Skin of body (tissue), 2 donors: ENCODE data around the gene ST7. TPM values are rescaled to one million over a fixed set of nuclear protein-coding genes. Genes with fewer than 3 reads are reported as not detected.
A peak's percentile ranks its signal among the peaks of the same experiment; 100 is the strongest.

Experiments used
- DNase-seq: peaks from one replicate; lab custom pipeline; 2025; lab: John Stamatoyannopoulos, UW
- total RNA-seq: library from RNA; depleted of rRNA; stranded (reverse); fragments of >200 nt; gene quantifications from one replicate; pipeline ENCODE4 v1.2.3, GENCODE V29; 2014

ST7 gene
- total RNA-seq, 1 donor from 2014 or later: 19.6 TPM

DNA sequence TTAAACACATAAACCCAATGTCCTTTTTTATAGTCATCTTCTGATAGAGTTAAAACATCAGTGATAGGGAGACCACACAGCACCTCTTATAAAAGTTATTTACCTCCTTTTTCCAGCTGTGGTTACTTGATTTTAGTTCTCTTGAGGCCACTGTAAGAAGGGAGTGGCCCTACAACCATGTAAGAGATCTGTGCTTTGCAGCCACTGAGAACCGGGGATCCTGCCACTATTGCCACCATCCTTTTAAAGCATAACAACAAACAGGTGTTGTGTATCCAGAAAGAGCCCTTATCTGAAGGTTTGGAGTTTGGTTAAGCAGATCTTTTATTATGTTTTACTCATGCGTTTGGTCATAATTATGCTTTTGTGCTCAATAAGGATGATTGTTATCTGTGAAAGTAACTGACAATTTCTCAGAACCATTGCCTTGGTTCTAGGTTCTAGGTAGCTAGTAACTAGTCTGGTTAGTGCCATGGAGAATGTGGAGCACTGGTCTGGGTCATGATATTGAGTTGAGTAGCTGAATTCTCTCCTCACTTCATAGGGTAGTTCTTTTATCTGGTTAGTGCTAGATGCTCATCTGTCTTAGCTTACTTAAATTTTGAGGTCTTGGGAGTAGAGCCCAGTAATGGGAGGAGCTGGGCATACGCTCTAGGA is 56.5 kb downstream of the ST7 start:
- no peak for DNase-seq

DNA sequence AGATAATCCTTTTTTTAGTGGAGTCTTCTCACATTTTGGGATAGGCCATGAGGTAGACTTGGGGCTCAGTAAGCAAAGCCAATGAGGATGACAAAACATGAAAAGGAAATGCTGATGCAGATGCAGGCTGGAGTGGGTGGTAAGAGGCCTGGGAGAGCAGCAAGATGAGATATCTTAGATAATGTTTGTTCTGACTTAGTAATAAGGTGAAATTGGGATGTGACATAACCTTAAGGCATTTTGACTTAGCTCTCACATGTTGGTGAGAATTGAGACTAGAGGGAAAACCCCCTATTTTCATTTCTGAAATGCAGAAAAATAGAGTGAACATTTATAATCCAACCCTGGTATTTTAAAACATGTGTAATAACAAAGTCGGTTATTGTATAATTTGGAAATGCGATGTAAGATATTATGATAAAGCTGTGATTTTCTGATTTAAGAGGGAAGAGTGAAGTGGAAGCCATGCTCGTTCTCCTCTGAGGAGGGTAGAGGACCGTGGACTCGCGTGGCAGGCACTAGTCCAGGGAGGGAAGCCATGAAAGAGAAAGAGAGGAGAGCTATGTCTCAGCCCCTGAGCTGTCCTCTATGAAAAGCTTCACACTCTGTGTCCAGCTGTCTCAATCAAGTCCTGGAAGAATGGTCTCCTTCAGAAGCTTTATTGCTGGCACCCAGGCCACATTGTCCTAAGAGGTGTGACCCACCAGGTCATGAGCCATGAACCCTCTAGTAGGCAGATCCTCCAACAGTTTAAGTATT is 57.3 kb downstream of the ST7 start:
- DNase-seq: no peak

DNA sequence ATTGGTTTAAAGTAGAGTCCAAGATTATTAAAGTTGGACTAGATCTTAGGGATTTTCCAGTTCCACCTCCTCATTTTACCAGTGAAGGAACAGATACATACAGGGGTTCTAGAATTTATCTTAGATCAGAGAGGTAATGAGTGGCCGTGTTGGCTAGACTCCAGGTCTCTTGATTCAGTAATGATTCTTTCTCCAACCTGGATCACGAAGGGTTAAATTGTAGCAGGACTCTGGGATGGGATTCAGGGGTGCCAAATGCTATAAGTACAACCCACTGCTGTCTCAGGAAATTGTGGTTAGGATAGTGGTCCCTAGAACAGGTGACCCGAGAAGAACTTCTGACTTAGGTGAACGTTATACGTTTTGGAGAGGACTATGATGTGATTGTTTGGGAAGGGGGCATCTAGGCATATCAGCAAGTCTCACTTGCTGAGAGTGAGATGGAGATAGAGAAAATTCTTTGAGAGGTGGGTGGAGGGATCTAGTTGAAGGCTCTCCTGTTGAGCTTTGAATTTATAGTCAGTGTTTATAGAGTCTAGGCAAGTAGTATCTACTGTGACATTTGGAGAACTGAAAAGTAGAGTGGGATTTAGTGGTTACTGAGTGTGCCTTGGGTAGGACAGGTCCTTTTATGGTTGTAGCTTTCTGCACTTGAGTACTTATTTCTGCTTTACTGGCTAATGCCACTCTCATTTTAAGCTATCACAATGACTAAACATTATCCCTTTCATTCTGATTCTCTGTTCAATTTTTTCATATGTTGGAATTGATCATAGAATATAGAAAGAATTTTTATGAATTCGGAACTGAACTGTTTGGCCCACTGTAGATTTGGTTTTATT is 58.3 kb downstream of the ST7 start:
- no peak for DNase-seq

DNA sequence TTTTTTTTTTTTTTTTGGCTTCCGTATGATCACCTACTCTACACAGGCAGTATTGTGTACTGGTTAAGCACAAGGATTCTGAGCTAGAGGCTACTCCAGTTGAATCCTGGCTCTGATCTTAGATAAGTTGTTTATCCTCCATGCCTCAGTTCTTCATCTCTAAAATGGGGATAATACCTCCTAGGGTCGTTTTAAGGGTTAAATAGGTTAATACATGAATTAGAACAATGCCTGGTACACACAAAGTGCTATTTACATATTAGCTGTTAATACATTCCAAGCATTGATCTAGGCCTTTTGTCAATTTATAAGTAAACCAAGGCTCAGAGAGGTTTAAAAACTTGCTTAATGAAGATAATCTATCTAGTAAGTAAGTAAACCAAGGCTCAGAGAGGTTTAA is 59.0 kb downstream of the ST7 start:
- DNase-seq: no peak

DNA sequence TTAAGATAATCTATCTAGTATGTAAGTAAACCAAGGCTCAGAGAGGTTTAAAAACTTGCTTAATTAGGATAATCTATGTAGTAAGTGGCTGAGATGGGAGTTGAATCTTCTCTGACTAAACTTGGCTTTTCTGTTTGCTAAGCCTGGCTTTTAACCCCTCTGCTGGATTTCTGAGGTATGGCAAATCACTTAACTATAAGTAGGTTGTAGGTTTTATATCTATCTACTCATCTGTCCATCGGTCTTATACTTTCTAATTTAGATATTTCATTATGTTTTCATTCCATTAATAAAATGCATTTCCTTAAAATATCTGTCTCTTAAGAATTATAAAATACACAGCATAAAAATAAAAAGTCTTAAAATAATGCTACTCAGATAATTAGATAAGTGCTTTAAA is 59.4 kb downstream of the ST7 start:
- DNase-seq: peak; percentile 22

DNA sequence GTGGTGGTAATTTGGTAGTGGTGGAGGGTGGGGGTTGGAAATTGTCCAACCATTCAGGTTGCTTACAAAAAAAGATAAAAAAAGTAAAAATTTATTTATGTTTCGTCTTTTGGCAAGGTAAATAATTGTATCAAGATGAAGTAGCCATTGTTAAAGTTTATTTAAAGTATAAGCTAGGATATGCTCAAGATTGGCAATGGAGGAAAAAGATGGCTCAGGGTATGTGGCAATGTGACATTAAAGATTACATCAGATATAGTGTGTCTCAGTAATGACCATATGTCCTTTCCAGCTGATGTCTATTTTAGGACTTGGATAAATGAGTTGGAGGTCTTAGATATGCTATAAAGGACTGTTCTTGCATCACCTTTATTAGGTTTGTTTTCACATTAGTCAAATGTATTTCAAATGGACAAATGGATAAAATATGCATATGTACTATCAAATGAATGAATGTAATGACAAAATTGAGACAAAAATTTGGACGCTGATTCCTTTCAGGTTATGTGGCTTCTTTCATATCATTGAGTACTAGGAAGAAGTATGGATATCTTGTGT is 60.9 kb downstream of the ST7 start:
- DNase-seq: no peak

DNA sequence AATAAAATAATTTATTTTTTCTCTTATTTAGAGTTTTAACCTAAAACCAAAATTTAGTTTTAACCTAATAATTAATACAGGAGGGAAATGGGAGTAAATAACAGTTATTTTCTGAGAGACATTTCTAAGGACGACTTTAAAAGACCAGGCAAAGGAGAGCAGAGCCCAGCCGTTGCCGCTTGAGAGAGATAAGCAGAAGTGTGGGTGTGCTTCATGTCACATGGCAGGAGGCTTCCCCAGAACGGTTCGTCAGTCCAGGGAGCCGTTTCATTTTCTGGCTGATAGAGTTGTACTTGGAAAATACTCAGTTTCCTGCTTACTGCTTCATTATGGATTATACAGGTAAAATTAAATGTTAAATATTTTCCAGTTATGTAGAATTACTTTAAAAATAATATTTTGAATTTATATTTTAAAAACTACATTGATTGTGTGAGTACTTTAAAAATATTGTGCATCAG is 61.4 kb downstream of the ST7 start:
- no peak for DNase-seq

DNA sequence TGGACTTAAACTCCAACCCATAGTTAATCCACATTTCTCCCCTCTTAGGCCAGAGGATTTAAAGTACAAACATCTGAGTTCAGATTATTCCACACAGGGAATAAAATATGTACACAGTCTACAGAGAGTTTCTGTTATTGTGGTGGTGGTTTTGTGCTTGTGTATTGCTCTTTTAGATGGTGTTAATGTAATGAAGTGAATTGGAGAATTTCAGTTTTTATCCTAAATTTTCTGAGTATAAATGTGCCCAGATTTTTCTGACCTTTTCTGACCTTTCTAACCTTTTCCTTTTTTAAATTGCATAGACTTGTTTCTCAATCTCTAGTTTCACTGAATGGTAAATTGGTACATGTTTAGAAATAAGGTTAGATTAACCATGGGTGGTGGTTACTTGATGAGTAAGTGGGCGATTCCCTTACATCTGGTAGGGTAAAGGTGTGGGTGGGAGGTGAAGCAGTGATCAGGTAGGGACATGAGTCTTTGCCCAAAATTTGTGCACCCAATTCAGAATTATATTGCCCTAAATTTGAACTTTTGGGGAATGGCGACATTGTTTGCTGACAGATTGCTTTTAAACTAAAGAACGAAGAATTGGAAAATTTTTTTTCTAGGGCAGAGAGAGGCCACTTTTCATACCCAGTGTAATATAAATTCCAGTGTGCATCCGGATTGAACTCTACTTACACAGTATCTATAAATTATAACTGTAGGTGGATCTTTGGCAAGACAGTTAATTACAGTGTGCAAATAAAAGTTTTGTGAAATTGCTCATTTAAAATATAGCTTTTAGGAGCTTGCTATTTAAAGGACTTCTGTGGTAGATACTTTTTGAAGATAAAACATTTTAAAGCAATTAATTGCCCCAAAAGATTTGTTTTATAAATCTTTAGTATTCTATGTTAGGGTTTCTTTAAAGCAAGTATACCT is 62.2 kb downstream of the ST7 start:
- DNase-seq: no peak

DNA sequence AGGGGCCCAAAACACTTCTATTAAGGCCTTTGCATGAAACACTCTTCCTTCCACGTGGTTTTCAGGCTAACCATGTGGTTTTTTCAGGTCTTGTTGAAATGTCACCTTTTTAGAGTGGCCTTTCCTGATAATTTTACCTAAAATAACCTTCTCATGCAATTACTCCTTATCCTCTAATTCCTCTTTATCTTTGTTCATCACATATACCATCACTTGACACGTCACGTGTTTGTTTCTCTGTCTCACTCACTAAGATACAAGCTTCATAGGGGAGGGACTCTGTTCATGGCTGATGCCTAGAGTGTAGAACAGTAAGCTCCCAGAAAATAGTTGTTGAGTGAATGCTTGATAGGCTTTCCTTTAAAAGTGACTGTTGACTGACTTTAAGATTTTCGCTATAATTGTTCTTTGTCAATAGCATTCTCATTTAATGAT is 63.7 kb downstream of the ST7 start:
- no peak for DNase-seq

DNA sequence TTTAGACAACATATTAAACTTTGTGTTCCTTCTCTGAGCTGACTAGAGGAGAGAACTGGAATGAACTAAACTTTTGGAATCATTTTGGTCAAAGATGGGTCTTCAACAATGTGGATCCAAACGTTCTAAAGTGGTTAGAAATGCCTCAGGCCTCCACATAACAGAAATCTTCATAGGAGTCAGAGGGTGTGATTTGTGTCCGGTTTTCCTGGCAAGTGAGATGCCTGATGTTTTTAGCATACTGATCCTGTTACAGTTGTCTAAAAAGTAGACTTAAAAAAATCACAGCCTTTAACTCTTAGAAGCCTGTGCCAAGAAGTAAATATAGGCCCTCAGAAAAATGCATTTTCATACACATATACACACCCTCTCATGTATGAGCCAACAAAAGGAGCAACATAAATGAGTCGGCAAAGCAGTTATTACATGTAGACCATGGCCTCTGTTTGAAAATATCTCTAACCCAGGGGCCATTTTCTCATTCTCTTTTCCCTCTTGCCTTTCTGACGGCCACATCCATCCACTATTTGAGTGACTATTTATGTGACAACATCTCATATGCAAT is 64.5 kb downstream of the ST7 start:
- DNase-seq: no peak

DNA sequence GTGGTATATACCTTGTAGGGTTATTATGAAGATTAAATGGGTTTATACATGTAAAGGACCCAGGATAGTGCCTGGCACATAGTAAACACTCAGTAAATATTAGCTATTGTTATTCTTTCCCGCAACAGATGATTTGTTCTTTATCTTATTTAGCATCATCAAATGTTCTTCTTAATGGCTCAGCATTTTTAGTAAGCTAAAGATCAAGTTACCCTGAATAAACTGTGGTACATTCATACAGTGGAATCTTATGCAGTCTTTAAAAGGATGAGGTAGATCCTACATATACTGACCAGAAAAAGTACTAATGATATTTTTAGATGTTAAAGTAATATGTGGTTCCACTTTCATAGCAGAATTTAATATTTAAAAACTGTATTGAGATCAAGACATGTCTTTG is 65.4 kb downstream of the ST7 start:
- no peak for DNase-seq

DNA sequence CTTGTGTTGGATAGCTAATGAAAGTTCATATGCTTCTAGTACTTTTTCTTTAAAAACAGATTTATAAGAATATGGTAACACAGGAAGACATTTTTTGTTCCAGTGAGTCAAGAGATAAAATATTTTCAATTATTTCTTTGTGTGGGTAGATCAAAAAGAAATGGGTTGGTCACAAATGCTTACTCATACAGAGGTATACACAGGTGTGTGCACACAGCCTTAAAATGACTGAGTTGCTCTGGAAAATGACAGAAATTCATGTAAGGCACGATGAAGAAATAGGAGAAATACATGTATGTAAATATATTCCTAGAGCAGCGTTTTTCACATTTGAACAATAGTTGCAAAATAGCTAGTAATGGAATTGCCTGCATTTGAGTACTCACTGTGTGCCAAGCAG is 66.0 kb downstream of the ST7 start:
- no peak for DNase-seq

DNA sequence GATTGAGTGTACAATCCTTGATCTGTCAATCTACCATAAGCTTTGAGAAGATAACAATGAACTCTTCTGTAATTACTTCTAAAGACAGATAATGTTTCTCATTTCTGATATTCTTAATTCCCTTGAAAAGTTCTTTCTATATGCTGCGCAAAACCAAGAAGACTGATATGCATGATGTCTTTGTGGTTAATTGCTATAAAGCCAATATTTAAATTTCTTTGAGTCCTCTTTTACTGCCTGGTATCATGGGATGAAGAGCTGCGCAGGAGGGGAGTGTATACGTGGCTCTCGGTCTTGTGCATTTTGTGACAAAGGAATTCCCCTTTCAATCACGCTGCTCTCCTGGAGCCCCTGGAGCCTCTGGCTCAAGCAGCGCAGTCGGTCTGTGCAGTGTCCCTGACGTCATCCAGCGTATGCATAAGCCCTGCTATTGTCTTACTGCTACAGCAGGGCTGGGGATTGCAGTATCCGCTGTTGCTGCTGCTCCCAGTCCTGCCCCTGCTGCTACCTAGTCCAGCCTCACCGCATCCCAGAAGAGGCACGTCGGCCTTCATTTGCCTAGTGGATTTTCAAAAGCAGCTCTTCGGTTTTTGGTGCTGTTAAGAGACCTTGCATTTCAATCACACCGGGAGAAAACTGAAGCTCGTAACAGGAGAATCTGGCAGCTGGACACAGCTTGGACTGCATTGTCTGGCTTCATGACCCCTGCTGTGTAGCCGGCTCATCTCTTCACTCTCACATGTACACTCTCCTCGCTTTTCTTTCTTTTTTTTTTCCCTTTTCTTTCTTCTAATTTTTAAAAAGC is 66.7 kb downstream of the ST7 start:
- DNase-seq: peak; percentile 93

DNA sequence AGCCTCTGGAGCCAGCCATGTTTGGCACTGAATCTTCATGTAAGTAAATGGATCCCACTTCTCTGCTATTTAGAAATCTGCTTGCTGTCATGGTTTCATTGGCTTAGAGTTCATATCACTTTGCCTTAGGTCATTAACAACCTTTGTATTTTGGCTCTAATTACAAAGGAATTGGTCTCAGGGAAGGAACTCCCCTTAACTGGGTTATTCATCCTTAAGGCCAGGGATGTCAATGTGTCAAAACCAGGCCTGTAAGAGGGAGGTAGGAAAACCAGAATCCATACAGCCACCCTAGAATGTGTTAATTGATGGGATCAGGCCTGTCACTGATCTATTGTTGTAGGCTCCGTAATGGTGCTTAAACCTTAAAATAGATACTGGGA is 67.3 kb downstream of the ST7 start:
- DNase-seq: no peak

DNA sequence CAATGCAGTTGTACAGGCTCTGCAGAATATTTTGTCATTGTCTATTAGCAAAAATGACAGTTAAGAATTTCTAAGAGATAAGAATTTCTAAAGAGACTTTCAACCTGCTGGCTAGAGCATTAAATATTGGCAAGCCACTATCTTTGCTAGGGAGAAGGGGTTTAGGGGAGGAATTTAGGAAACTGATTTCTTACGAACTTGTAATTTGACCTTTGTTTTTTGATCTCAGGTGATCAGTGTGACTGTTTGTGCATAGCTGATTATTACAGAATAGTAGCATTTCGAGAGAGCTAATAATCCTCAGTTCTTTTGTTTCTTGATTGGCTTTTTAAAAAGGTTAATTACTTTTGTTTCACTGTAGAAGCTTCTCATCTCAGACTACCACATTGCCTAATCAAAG is 68.1 kb downstream of the ST7 start:
- no peak for DNase-seq

DNA sequence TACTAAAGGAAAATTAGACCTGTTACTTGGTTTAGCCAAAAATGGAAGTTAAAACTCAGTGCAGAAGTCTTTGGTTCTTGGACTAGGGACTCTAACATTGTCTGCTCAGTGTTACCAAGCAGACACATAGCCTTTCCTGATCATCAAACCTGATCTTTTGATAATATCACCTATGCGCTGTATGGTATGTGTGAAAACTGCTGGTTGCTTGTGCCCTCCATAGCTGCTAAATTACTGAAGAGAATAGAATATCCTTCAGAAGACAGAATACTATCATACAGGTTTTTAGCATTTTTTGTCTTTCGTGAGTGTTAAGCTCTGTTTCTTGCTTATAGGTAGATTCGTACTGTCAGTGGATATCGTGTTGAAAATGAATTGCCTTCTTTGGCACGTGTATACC is 68.7 kb downstream of the ST7 start:
- no peak for DNase-seq

DNA sequence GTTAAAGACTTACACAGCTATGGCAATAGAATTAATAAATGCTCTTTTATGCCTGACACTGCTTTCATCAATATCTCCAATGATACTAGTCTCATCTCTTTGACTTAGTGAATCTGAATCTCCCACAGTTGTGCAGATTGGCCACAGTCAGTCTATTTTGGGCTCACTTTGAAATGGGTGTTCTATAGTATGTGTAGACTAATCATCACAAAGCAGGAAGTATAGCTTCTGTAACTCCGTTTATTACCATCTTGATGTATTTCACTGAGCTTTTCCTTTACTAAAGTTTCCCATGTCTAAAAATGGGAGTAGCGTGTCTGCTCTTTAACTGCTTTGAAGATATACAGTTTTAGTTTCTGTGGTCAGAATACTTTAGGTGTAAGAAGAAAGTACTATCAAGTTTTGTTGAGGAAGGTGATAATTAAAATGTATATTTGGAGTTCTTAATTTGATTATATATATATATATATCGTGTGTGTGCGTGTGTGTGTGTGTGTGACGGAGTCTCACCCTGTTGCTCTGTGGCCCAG is 70.1 kb downstream of the ST7 start:
- DNase-seq: no peak

DNA sequence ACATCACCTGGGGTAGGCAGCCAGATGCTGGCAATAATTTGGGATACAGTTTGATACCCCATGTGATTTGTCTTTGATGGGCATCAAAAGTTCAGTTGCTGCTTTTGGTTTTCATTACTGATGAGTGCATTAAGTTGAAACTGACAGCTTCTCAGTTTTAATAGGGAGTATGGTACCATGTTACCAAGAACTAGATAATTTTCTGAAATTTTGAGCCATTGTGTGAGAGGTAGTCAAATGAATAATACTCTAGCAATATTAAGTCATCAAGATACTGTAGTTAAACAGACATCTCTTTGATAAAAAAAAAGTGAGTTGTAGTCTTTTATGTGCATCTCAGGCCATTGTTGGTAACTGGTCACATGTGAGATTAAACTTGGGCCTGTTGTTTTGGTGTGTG is 71.5 kb downstream of the ST7 start:
- no peak for DNase-seq

DNA sequence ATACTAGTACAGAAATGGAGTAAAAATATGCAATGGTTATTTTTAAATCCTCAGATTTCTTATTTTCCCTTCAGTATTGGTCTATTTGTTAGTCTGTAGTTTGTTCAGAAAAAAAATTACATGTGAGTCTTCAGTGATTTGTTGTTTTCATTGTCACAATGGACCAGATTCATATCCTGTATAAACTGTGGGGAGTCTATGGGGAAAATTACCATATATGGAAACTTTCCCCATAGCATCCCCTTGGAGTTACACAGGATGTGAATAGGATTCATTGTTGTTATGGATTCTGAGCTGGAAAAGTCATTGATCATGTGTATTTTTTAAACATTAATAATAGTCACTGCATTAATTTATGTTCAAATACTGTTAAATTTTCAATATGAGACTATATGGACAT is 72.6 kb downstream of the ST7 start:
- no peak for DNase-seq
